H1 (cell line): ENCODE results near the gene SLC25A38. TPM values are rescaled to one million over a fixed set of nuclear protein-coding genes. Genes with fewer than 3 reads are reported as not detected.

Experiments used
- ASH2L ChIP-seq: fragments of 200-600, 300-600 bp; sonication (generic); IDR thresholded peaks from one replicate; pipeline ENCODE4 v1.7.1; 2017; ENCODE audit warnings: low read length
- CTCF ChIP-seq, 3 experiments: IDR thresholded peaks; 1 replicate in 2 of 3; 2 replicates in 1 of 3; pipeline versions ENCODE4 v1.5.1 to v1.6.1; 2011; ENCODE audit warnings: low read length in 3 of 3, mild to moderate bottlenecking in 3 of 3, inconsistent platforms in 2 of 3, low read depth in 1 of 3, moderate library complexity in 1 of 3; ENCODE audit not compliant: insufficient read depth in 1 of 3; ENCODE audit errors: control extremely low read depth in 1 of 3
- E2F6 ChIP-seq: IDR thresholded peaks from 2 replicates; pipeline ENCODE4 v1.6.1; 2012; ENCODE audit warnings: inconsistent platforms
- RAD21 ChIP-seq, 2 experiments: IDR thresholded peaks in 1 of 2; conservative IDR thresholded peaks in 1 of 2; 2 replicates each; pipeline ENCODE4 v1.6.1; 2011; ENCODE audit warnings: low read depth in 2 of 2, low read length in 2 of 2, improper control_type of control experiment in 1 of 2, inconsistent platforms in 1 of 2, mild to moderate bottlenecking in 1 of 2, moderate library complexity in 1 of 2
- TEAD4 ChIP-seq: IDR thresholded peaks from 2 replicates; pipeline ENCODE4 v1.6.1; 2012; ENCODE audit warnings: low read depth, low read length, inconsistent platforms, mixed read lengths
- YY1 ChIP-seq: IDR thresholded peaks from 2 replicates; pipeline ENCODE4 v1.6.1; 2011; ENCODE audit warnings: low read depth, mild to moderate bottlenecking, low read length
- polyA plus RNA-seq, 7 experiments: library from polyadenylated mRNA; depleted of rRNA in 3 of 7; stranded (reverse) in 5 of 7; unstranded in 2 of 7; fragments of >200 nt in 5 of 7; fragments of 200-250 nt in 2 of 7; gene quantifications; 1 replicate in 5 of 7; 2 replicates in 1 of 7; 4 replicates in 1 of 7; pipeline versions ENCODE4 v1.2.1 to v1.2.3, GENCODE V29; 2011 to 2013; ENCODE audit warnings: missing spikeins in 2 of 7, mixed read lengths in 2 of 7
- total RNA-seq: library from RNA; stranded (reverse); fragmentation: NEBNext Ultra II Directional; extraction: Animal tissue kit (Norgen Biotek cat#: 25700); gene quantifications from 2 replicates; pipeline ENCODE4 v1.2.1, GENCODE V29; 2021

Gene SLC25A38
- total and polyA plus RNA-seq, 2 of the 8 experiments (the other 6 are each of a cell fraction or from before 2014, with no cell fraction given) = 41.2 to 45.8 TPM

GRCh38 chr3:39406368-39407258, 23.4 kb downstream of the SLC25A38 start, which contains the start of gene RPSA (continued):
- TF ChIP-seq CTCF (IDR thresholded peaks at IDR 0.05; ENCODE audit: control extremely low read depth in 1 of 3, insufficient read depth in 1 of 3, low read depth in 1 of 3, low read length in 3 of 3) (peak in 2 of 3 experiments; percentile 21 to 52; a peak in 3 of 4 replicates), YY1 (peak; percentile 88), ASH2L (peak; percentile 83), TEAD4 (no peak), RAD21 (IDR thresholded peaks at IDR 0.05 in 1 of 2, conservative IDR thresholded peaks at IDR 0.05 in 1 of 2; ENCODE audit: low read depth in 2 of 2, low read length in 2 of 2) (peak; percentile 62), E2F6 (peak; percentile 63)
